Activated T-helper 1 cell treated with anti-CD3 and anti-CD28 coated beads, Interleukin-2, amount 50 U/mL, for 16 hours (primary cell): ENCODE measurements around the gene SCRN1.
"Not testable (repeated sequence)": the region's sequence is repeated elsewhere in the genome, so short reads cannot be mapped to it uniquely, and the experiment has no call there.

Experiments used
- DNase-seq, 2 donors: peaks; one replicate each; pipeline ENCODE4 v3.0.0-alpha.2; 2020; ENCODE audit warnings: low read depth in 1 of 2, low spot score in 1 of 2

Gene SCRN1

GRCh38 chr7:29969738-29970137 is 19.9 kb downstream of the SCRN1 start:
- no peak for DNase-seq

GRCh38 chr7:29968683-29969395 is 20.8 kb downstream of the SCRN1 start:
- DNase-seq = no peak

- DNase-seq = no peak
Measured at GRCh38 chr7:29965030-29965429, 24.6 kb downstream of the SCRN1 start.

- DNase-seq = no peak
Measured at GRCh38 chr7:29962035-29962434, 27.6 kb downstream of the SCRN1 start.

- not testable (repeated sequence) for DNase-seq
Measured at GRCh38 chr7:29961611-29962010, 28.0 kb downstream of the SCRN1 start.

- no peak for DNase-seq
Measured at GRCh38 chr7:29958667-29959358, 30.8 kb downstream of the SCRN1 start.

GRCh38 chr7:29957521-29958310 is 31.9 kb downstream of the SCRN1 start:
- DNase-seq = no peak

GRCh38 chr7:29956487-29956836 is 33.1 kb downstream of the SCRN1 start:
- no peak for DNase-seq

GRCh38 chr7:29955799-29956486 is 33.7 kb downstream of the SCRN1 start:
- DNase-seq = no peak

- no peak for DNase-seq
Measured at GRCh38 chr7:29955075-29955792, 34.4 kb downstream of the SCRN1 start.

GRCh38 chr7:29953726-29954347 is 35.8 kb downstream of the SCRN1 start:
- DNase-seq = no peak

- DNase-seq = no peak
Measured at GRCh38 chr7:29951206-29951605, 38.4 kb downstream of the SCRN1 start.

GRCh38 chr7:29950480-29950879 is 39.1 kb downstream of the SCRN1 start:
- DNase-seq = no peak

GRCh38 chr7:29948587-29948986 is 41.0 kb downstream of the SCRN1 start:
- no peak for DNase-seq

GRCh38 chr7:29946428-29947186 is 43.0 kb downstream of the SCRN1 start:
- DNase-seq = no peak

- no peak for DNase-seq
Measured at GRCh38 chr7:29945259-29945809, 44.3 kb downstream of the SCRN1 start.

GRCh38 chr7:29940199-29940598 is 49.4 kb downstream of the SCRN1 start:
- DNase-seq = no peak

- DNase-seq = no peak
Measured at GRCh38 chr7:29937132-29937531, 52.5 kb downstream of the SCRN1 start.

GRCh38 chr7:29935111-29935510 is 54.5 kb downstream of the SCRN1 start:
- no peak for DNase-seq
